IPS-18a (cell line): Measurements from ENCODE around the gene RBM42.
"Not testable (repeated sequence)": the region's sequence is repeated elsewhere in the genome, so short reads cannot be mapped to it uniquely, and the experiment has no call there.

ENCODE experiments used
- H3K27ac ChIP-seq: one replicate; pipeline ENCODE4 v1.5.1; 2013; ENCODE audit warnings: low read length
- H3K27me3 ChIP-seq: one replicate; pipeline ENCODE4 v1.6.1; 2013; ENCODE audit warnings: mild to moderate bottlenecking, low read length; ENCODE audit not compliant: control insufficient read depth, insufficient read depth
- H3K36me3 ChIP-seq: one replicate; pipeline ENCODE4 v1.6.1; 2013; ENCODE audit warnings: low read depth, low read length; ENCODE audit not compliant: control insufficient read depth
- H3K4me1 ChIP-seq: one replicate; pipeline ENCODE4 v1.6.1; 2013; ENCODE audit warnings: low read depth, low read length; ENCODE audit not compliant: control insufficient read depth
- H3K4me3 ChIP-seq: one replicate; pipeline ENCODE4 v1.5.1; 2013; ENCODE audit warnings: low read length
- H3K9ac ChIP-seq: one replicate; pipeline ENCODE4 v1.6.1; 2013; ENCODE audit warnings: mild to moderate bottlenecking, low read length, moderate library complexity
- H3K9me3 ChIP-seq: one replicate; pipeline ENCODE4 v1.6.1; 2013; ENCODE audit warnings: low read depth, low read length; ENCODE audit not compliant: control insufficient read depth

The RBM42 gene

GRCh38 chr19:35642798-35643254 lies 14.0 kb downstream of the RBM42 start:
- peaks cover 3% of the 10 kb centered on the region for H3K36me3 ChIP-seq
- H3K4me1 ChIP-seq: peaks cover 16% of the 10 kb centered on the region
- H3K9ac ChIP-seq: peak overlapping the region; percentile 47
- H3K4me3 ChIP-seq: peak overlapping the region; percentile 49
- H3K27ac ChIP-seq: no peak overlapping the region
- no peaks in the 10 kb centered on the region for H3K9me3 ChIP-seq
- peaks cover 17% of the 10 kb centered on the region for H3K27me3 ChIP-seq

- Histone ChIP-seq H3K27me3 (peaks cover 17% of the 10 kb centered on the region), H3K9me3 (no peaks in the 10 kb centered on the region), H3K4me1 (peaks cover 16% of the 10 kb centered on the region), H3K4me3 (peak overlapping the region; percentile 49), H3K36me3 (no peaks in the 10 kb centered on the region), H3K27ac (no peak overlapping the region), H3K9ac (peak overlapping the region; percentile 47)
Measured at GRCh38 chr19:35643255-35644205, 14.7 kb downstream of the RBM42 start.

- Histone ChIP-seq H3K36me3 (no peaks in the 10 kb centered on the region), H3K4me1 (peaks cover 10% of the 10 kb centered on the region), H3K9me3 (no peaks in the 10 kb centered on the region), H3K4me3 (peak overlapping the region; percentile 49), H3K27ac (no peak overlapping the region), H3K9ac (no peak overlapping the region), H3K27me3 (peaks cover 17% of the 10 kb centered on the region)
Measured at GRCh38 chr19:35644206-35644986, 15.6 kb downstream of the RBM42 start.

DNA sequence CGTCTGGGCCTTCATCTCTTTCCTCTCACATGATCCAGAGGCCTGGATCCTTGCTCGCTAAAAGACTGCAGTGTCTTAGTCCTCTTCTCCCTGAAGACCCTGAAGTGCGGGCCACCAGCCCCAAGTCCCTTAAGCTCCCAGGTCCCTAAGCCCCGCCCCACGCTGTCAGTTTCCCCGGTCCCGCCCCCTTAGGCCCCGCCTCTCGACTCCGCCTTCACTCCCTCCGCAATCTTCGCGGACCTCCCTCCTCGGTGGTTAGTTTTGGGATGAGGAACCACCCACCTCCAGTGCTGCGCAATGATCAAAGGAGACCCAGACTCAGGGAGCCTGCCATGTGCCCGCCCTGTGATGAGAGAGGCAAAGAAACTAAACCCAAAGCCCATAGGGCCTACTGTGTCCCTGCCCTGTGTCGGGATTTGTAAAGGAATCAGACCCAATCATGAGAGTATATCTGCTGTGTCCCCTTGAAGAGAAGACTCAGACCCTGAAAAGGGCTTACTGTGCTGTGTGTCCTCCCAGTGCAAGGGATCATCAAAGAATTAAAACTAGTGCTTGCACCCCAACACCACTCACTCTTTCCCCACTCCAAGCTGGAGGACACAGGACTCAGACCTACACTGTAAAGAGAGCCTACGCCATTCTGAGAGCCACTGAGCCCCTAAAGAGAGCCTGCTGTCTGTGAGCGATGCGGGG lies 16.3 kb downstream of the RBM42 start:
- Histone ChIP-seq H3K9me3 (no peaks in the 10 kb centered on the region), H3K9ac (no peak overlapping the region), H3K4me3 (peak overlapping the region; percentile 49), H3K27ac (no peak overlapping the region), H3K4me1 (peaks cover 10% of the 10 kb centered on the region), H3K36me3 (no peaks in the 10 kb centered on the region), H3K27me3 (peaks cover 17% of the 10 kb centered on the region)

- H3K27me3 ChIP-seq: peaks cover 17% of the 10 kb centered on the region
- H3K9me3 ChIP-seq: no peaks in the 10 kb centered on the region
- no peak overlapping the region for H3K27ac ChIP-seq
- H3K9ac ChIP-seq: no peak overlapping the region
- peaks cover 10% of the 10 kb centered on the region for H3K4me1 ChIP-seq
- H3K36me3 ChIP-seq: peaks cover 1% of the 10 kb centered on the region
- no peak overlapping the region for H3K4me3 ChIP-seq
Measured at GRCh38 chr19:35645680-35646511, 17.1 kb downstream of the RBM42 start.

- Histone ChIP-seq H3K27me3 (peaks cover 13% of the 10 kb centered on the region), H3K4me3 (peak within 1 kb of the TSS; percentile 95), H3K36me3 (peaks cover 5% of the 10 kb centered on the region), H3K4me1 (no peaks in the 10 kb centered on the region), H3K9ac (peak within 1 kb of the TSS; percentile 79), H3K9me3 (no peaks in the 10 kb centered on the region), H3K27ac (no peak within 1 kb of the TSS)
Measured at GRCh38 chr19:35648017-35648961, 19.5 kb downstream of the RBM42 start, which contains the start of gene COX6B1. Gene COX6B1 (plus strand): TSS chr19:35648323. CDS start chr19:35651244, 2,921 bp downstream.

DNA sequence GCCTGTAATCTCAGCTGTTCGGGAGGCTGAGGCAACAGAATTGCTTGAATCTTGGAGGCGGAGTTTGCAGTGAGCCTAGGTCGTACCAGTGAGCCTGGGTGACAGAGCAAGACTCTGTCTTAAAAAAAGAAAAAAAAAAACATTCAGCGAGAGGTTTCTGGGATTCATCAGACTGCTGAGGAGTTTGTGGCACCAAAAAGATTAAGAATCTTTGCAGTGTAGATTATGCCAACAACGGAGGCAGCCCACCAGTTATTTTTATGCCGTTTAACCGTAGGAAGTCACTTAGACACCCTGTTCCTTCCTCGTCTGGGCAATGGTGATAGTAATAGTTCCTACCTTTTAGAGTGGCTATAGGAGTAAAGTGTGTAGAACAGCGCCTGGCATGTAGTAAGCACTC lies 21.7 kb downstream of the RBM42 start:
- Histone ChIP-seq H3K4me1 (no peaks in the 10 kb centered on the region), H3K27ac (no peak overlapping the region), H3K4me3 (no peak overlapping the region), H3K36me3 (peaks cover 22% of the 10 kb centered on the region), H3K27me3 (peaks cover 10% of the 10 kb centered on the region), H3K9ac (no peak overlapping the region), H3K9me3 (no peaks in the 10 kb centered on the region)

DNA sequence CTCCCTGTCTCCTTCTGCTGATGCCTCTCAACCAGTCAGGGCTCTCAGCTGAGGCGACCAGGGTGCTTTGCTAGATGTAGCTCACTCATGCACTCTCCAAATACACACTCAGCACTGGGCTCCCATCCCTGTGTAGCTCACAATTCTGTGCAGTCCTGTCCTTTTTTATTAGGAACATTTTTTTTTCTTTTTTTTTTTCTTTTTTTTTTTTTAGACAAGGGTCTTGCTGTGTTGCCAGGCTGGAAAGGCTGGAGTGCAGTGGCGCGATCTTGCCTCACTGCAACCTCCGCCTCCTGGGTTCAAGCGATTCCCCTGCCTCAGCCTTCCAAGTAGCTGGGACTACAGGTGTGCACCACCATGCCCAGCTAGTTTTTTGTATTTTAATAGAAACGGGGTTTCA lies 26.0 kb downstream of the RBM42 start:
- H3K27ac ChIP-seq, H3K4me3 ChIP-seq, H3K9ac ChIP-seq, H3K4me1 ChIP-seq, H3K9me3 ChIP-seq, H3K27me3 ChIP-seq: not testable (repeated sequence)
- H3K36me3 ChIP-seq: peaks cover 40% of the 10 kb centered on the region

DNA sequence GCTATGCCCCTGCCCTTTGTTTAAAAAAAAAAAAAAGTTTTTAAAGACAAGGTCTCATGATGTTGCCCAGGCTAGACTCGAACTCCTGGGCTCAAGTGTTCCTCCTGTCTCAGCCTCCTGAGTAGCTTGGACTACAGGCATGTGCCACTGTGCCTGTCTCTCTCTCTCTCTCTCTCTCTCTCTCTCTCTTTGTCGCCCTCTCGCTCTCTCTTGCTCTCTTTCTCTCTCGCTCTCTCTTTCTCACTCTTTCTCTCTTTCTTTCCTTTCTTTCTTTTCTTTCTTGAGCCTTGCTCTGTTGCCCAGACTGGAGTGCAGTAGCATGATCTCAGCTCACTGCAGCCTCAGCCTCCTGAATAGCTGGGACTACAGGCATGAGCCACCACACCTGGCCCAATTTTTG lies 26.8 kb downstream of the RBM42 start:
- H3K9ac ChIP-seq: no peak overlapping the region
- H3K27ac ChIP-seq: no peak overlapping the region
- H3K9me3 ChIP-seq: no peaks in the 10 kb centered on the region
- H3K27me3 ChIP-seq: no peaks in the 10 kb centered on the region
- no peak overlapping the region for H3K4me3 ChIP-seq
- H3K36me3 ChIP-seq: peaks cover 40% of the 10 kb centered on the region
- no peaks in the 10 kb centered on the region for H3K4me1 ChIP-seq

DNA sequence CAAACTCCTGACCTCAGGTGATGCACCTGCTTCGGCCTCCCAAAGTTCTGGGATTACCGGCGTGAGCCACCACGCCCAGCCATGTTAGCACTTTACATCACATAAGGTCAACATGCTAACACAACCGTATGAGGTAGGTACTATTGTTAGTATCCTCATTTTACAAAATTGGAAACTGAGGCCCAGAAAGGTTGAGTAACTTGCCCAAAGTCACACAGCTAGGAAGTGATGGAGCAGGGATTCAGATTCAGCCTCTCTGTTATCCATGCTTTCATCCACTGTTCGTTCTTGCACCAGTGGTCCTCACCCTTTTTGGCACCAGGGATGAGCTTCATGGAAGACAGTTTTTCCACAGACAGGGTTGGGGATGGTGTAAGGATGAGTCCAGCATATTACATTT lies 27.9 kb downstream of the RBM42 start:
- Histone ChIP-seq H3K4me1 (no peaks in the 10 kb centered on the region), H3K27ac (no peak overlapping the region), H3K4me3 (no peak overlapping the region), H3K27me3 (no peaks in the 10 kb centered on the region), H3K9ac (no peak overlapping the region), H3K9me3 (no peaks in the 10 kb centered on the region), H3K36me3 (peaks cover 35% of the 10 kb centered on the region)
